ENCODE results near the gene SHBG.
"Not testable (repeated sequence)": the region's sequence is repeated elsewhere in the genome, so short reads cannot be mapped to it uniquely, and the experiment has no call there.

Gene SHBG

GRCh38 chr17:7634384-7634783 lies 4.4 kb downstream of the SHBG start:
- DNase-seq (ENCODE audit: low read depth), result no peak
- peak; percentile 61 for TF ChIP-seq CTCF (IDR thresholded peaks at IDR 0.05; ENCODE audit: control insufficient read depth, insufficient read depth, low read depth, low read length, missing control alignments)
- no peak overlapping the region for H3K4me3 ChIP-seq (ENCODE audit: control insufficient read depth, low read depth, low read length)

- H3K4me3 ChIP-seq (ENCODE audit: control insufficient read depth, low read depth, low read length), result no peak overlapping the region
- no peak for DNase-seq (ENCODE audit: low read depth)
- no peak for TF ChIP-seq CTCF (IDR thresholded peaks at IDR 0.05; ENCODE audit: control insufficient read depth, insufficient read depth, low read depth, low read length, missing control alignments)
These were observed 6.2 kb downstream of the SHBG start for GRCh38 chr17:7636163-7636562.

- TF ChIP-seq CTCF (IDR thresholded peaks at IDR 0.05; ENCODE audit: control insufficient read depth, insufficient read depth, low read depth, low read length, missing control alignments), result no peak
- DNase-seq (ENCODE audit: low read depth), result no peak
These were observed 10.8 kb downstream of the SHBG start for GRCh38 chr17:7640783-7641182.

GRCh38 chr17:7641635-7642034 lies 11.7 kb downstream of the SHBG start:
- not testable (repeated sequence) for H3K4me3 ChIP-seq (ENCODE audit: control insufficient read depth, low read depth, low read length)

More at GRCh38 chr17:7640783-7641182, 10.8 kb downstream of the SHBG start:
- no peak overlapping the region for H3K4me3 ChIP-seq (ENCODE audit: control insufficient read depth, low read depth, low read length)

DNA sequence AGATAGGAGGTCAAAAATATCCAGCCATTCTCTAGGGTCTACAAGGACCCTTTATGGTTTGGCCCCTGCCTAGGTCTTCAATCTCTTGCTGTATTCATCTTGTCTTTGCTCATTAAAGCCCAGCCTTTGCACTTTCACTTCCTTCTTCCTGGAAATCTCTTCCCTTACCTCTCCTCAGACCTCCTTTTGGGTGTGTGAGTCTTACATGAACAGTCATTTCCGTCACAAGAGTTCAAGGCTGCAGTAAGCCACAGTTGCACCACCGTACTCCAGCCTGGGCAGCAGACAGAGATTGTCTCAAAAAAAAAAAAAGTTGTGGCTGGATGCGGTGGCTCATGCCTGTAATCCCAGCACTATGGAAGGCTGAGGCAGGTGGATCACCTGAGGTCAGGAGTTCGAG lies 14.8 kb downstream of the SHBG start:
- DNase-seq (ENCODE audit: low read depth), result no peak
- TF ChIP-seq CTCF (IDR thresholded peaks at IDR 0.05; ENCODE audit: control insufficient read depth, insufficient read depth, low read depth, low read length, missing control alignments), result no peak

More at GRCh38 chr17:7641635-7642034, 11.7 kb downstream of the SHBG start:
- not testable (repeated sequence) for DNase-seq (ENCODE audit: low read depth)

DNA sequence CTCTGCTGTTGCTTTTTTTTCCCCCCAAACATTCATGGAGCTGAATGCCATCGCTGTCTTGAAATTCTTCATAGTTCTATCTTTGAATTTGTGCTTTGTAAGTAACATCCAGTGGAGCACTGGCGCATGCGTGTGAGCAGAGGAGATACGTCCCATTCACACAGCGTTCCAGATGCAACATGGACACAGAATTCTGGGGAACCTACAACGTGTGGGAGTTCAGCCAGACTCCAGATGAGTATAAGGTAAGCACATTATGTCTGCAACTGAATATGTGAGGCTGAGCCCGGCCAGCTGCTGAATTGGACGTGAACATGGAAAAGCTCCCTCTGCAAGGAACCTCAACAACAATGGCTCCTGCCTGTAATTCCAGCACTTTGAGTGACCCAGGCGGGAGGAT lies 16.5 kb downstream of the SHBG start:
- DNase-seq (ENCODE audit: low read depth), result no peak
- H3K4me3 ChIP-seq (ENCODE audit: control insufficient read depth, low read depth, low read length), result no peak overlapping the region
- no peak for TF ChIP-seq CTCF (IDR thresholded peaks at IDR 0.05; ENCODE audit: control insufficient read depth, insufficient read depth, low read depth, low read length, missing control alignments)

More for the DNA sequence above, 14.8 kb downstream of the SHBG start:
- no peak overlapping the region for H3K4me3 ChIP-seq (ENCODE audit: control insufficient read depth, low read depth, low read length)

GRCh38 chr17:7647018-7647417 lies 17.1 kb downstream of the SHBG start:
- DNase-seq (ENCODE audit: low read depth), result no peak
- H3K4me3 ChIP-seq (ENCODE audit: control insufficient read depth, low read depth, low read length), result no peak overlapping the region

More at GRCh38 chr17:7647018-7647417, 17.1 kb downstream of the SHBG start:
- TF ChIP-seq CTCF (IDR thresholded peaks at IDR 0.05; ENCODE audit: control insufficient read depth, insufficient read depth, low read depth, low read length, missing control alignments), result no peak
